OCI-LY7 (cell line): ENCODE measurements around the gene ITIH1. TPM values are rescaled to one million over a fixed set of nuclear protein-coding genes. Genes with fewer than 3 reads are reported as not detected.

Experiments
- BruUV-seq: library from RNA; stranded (reverse); fragments of 400-500 nt; replicated peaks from 2 replicates; lab custom pipeline; 2021; lab: Mats Ljungman, UMichigan
- CTCF ChIA-PET: fragments of 300-600 bp; sonication (Branson Sonifier 250); formaldehyde crosslinking; loops from one replicate; lab custom pipeline; 2022; ENCODE audit warnings: antibody characterized with exemption; ENCODE audit not compliant: unreplicated experiment; lab: Charles Lee
- POLR2A ChIA-PET: fragments of 300-600 bp; sonication (Branson Sonifier 250); formaldehyde crosslinking; loops from one replicate; lab custom pipeline; 2022; ENCODE audit warnings: antibody characterized with exemption; lab: Charles Lee
- DNase-seq: peaks from one replicate; pipeline ENCODE4 v3.0.0-alpha.2; 2015; ENCODE audit warnings: low spot score
- H2AFZ ChIP-seq: fragments of 200-600 bp; sonication (generic), shearing (Covaris generic); 2 replicates; pipeline ENCODE4 v1.6.1; 2014; ENCODE audit warnings: mild to moderate bottlenecking, antibody characterized with exemption, low read length, moderate library complexity
- H3K27ac ChIP-seq: fragments of 200-600 bp; sonication (generic); 2 replicates; pipeline ENCODE4 v1.5.1; 2014; ENCODE audit warnings: mixed run types, low read depth, mild to moderate bottlenecking, moderate library complexity, low read length, inconsistent platforms; ENCODE audit not compliant: poor library complexity, severe bottlenecking
- H3K36me3 ChIP-seq: fragments of 200-600 bp; sonication (generic); 2 replicates; pipeline ENCODE4 v1.6.1; 2014; ENCODE audit warnings: mild to moderate bottlenecking, antibody characterized with exemption, low read length, moderate library complexity, mixed read lengths; ENCODE audit not compliant: insufficient read depth
- H3K4me1 ChIP-seq: fragments of 200-600 bp; sonication (generic); 2 replicates; pipeline ENCODE4 v1.5.1; 2014; ENCODE audit warnings: mild to moderate bottlenecking, low read length; ENCODE audit not compliant: insufficient read depth, poor library complexity, severe bottlenecking
- H3K4me2 ChIP-seq: fragments of 200-600 bp; sonication (generic); 2 replicates; pipeline ENCODE4 v1.6.1; 2014; ENCODE audit warnings: mild to moderate bottlenecking, low read length
- H3K4me3 ChIP-seq: fragments of 200-600 bp; sonication (generic); 2 replicates; pipeline ENCODE4 v1.5.1; 2014; ENCODE audit warnings: mild to moderate bottlenecking, low read depth, low read length; ENCODE audit not compliant: poor library complexity, severe bottlenecking
- H3K79me2 ChIP-seq: fragments of 200-600 bp; sonication (generic); 2 replicates; pipeline ENCODE4 v1.6.1; 2016; ENCODE audit warnings: low read depth, mild to moderate bottlenecking, low read length, moderate library complexity, mixed read lengths; ENCODE audit not compliant: insufficient read depth
- H3K9me2 ChIP-seq: fragments of 200-600 bp; sonication (generic); 2 replicates; pipeline ENCODE4 v1.6.1; 2016; ENCODE audit warnings: mild to moderate bottlenecking, low read length, mixed read lengths; ENCODE audit not compliant: insufficient read depth
- H3K9me3 ChIP-seq: fragments of 200-600 bp; sonication (generic); 2 replicates; pipeline ENCODE4 v1.6.1; 2014; ENCODE audit warnings: mild to moderate bottlenecking, mixed run types, low read length, mixed read lengths
- H4K20me1 ChIP-seq: fragments of 200-600 bp; sonication (generic); 2 replicates; pipeline ENCODE4 v1.6.1; 2014; ENCODE audit warnings: mild to moderate bottlenecking, antibody characterized with exemption, low read length, moderate library complexity, mixed read lengths; ENCODE audit not compliant: insufficient read depth
- EZH2phosphoT487 ChIP-seq: fragments of 200-600 bp; sonication (generic); IDR thresholded peaks from 2 replicates; pipeline ENCODE4 v1.6.1; 2018; ENCODE audit warnings: low read depth, borderline replicate concordance, mild to moderate bottlenecking, mixed run types, antibody characterized with exemption, low read length, moderate library complexity, mixed read lengths
- intact Hi-C: fragments of 100-400 bp; cut with micrococcal nuclease; formaldehyde crosslinking; loops from one replicate; pipeline ENCODE4 v1.10.0; 2022; ENCODE audit not compliant: unreplicated experiment
- total RNA-seq, 2 experiments: library from RNA; depleted of rRNA in 1 of 2; stranded (reverse); fragments of >200 nt in 1 of 2; shearing (Covaris generic) in 1 of 2; gene quantifications; 2 replicates each; pipeline ENCODE4 v1.2.3, GENCODE V29; 2014 to 2022
- TF ChIP-seq, protein P1 (sequence below): fragments of 200-600 bp; sonication (generic); conservative IDR thresholded peaks from 2 replicates; pipeline ENCODE4 v1.5.1; 2014; ENCODE audit warnings: mild to moderate bottlenecking, antibody characterized with exemption, low read length, moderate library complexity, mixed read lengths

The ITIH1 gene
- total RNA-seq, 2 experiments from 2014 or later, result not detected

DNA sequence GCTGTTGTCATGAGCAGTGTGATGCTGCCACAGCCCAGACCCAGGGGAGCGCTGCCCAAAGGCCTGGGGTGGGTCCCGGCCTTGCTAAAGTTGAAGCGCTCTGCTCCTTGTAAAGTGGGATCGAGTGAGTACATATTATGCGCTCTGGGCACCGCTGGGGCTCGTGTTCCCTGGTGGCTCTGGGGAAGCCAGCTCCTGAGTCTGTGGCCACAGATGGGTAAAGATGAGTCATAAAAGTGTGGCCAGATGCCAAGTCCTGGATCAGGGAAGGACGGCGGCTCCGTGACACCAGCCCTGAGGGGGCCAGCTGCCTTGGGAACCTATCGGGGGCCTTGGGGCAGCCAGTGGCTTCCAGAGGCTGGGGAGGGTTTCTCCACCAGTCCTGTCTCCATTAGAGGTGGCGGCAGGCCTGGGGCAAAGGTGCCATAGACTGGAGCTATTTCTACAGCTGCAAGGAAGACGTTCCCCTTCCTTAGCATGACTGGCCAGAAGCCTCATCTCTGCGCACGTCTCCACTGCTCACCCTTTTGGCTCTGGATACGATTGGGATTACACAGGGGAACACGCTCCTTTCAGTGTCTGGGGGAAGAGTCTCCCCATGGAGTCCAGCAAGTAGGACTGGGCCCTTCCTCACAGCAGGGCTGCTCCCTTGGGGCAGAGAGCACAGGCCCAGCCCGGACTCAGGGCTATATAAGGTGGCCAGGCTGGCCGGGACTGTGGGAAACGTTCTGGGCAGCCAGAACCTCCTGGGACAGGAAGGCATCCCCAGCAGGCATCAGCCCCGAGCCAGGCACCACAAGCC, 54.3 kb downstream of the ITIH1 start:
- no peak overlapping the region for H2AFZ ChIP-seq
- intact Hi-C loops, result no loop called here
- H3K27ac ChIP-seq, result no peak overlapping the region
- H3K9me3 ChIP-seq, result no peaks in the 10 kb centered on the region
- no peak for DNase-seq
- no peaks in the 10 kb centered on the region for H4K20me1 ChIP-seq
- H3K79me2 ChIP-seq, result no peaks in the 10 kb centered on the region
- H3K36me3 ChIP-seq, result no peaks in the 10 kb centered on the region
- H3K9me2 ChIP-seq, result no peaks in the 10 kb centered on the region
- CTCF ChIA-PET, result no interaction called here
- no peak overlapping the region for H3K4me3 ChIP-seq
- BruUV-seq, result no TSS peak
- H3K4me1 ChIP-seq, result no peaks in the 10 kb centered on the region
- POLR2A ChIA-PET, result no interaction called here
- TF ChIP-seq EZH2phosphoT487, result no peak
- TF ChIP-seq, protein P1, sequence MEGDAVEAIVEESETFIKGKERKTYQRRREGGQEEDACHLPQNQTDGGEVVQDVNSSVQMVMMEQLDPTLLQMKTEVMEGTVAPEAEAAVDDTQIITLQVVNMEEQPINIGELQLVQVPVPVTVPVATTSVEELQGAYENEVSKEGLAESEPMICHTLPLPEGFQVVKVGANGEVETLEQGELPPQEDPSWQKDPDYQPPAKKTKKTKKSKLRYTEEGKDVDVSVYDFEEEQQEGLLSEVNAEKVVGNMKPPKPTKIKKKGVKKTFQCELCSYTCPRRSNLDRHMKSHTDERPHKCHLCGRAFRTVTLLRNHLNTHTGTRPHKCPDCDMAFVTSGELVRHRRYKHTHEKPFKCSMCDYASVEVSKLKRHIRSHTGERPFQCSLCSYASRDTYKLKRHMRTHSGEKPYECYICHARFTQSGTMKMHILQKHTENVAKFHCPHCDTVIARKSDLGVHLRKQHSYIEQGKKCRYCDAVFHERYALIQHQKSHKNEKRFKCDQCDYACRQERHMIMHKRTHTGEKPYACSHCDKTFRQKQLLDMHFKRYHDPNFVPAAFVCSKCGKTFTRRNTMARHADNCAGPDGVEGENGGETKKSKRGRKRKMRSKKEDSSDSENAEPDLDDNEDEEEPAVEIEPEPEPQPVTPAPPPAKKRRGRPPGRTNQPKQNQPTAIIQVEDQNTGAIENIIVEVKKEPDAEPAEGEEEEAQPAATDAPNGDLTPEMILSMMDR, result no peak
- H3K4me2 ChIP-seq, result no peak overlapping the region

DNA sequence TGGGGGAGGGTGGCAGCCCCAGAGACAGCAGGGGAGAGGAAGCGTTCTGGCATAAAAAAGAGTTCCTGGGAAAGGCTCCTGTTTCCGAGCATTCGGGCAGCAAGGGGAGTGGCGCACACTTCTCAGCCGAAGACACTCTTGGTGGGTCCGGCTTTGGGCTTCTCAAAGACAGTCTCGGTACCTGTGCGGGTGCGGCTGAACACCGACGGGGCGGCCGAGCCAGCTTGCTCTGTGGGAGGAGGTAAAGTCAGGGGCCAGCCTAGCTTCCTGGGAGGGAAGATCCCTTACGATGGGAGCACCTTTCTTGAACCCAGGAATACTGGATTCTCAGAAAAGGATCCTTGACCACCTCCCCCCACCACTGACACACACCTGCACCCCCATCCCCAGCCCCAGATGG, 55.8 kb downstream of the ITIH1 start:
- BruUV-seq, result no TSS peak
- H3K4me3 ChIP-seq, result no peak overlapping the region
- H3K36me3 ChIP-seq, result no peaks in the 10 kb centered on the region
- H3K79me2 ChIP-seq, result no peaks in the 10 kb centered on the region
- TF ChIP-seq, protein P1, result no peak
- no peak for TF ChIP-seq EZH2phosphoT487
- H3K27ac ChIP-seq, result no peak overlapping the region
- H3K9me2 ChIP-seq, result no peaks in the 10 kb centered on the region
- H4K20me1 ChIP-seq, result no peaks in the 10 kb centered on the region
- no peak overlapping the region for H3K4me2 ChIP-seq
- CTCF ChIA-PET, result no interaction called here
- POLR2A ChIA-PET, result no interaction called here
- no peaks in the 10 kb centered on the region for H3K4me1 ChIP-seq
- no peaks in the 10 kb centered on the region for H3K9me3 ChIP-seq
- H2AFZ ChIP-seq, result no peak overlapping the region
- no peak for DNase-seq
- intact Hi-C loops, result no loop called here

DNA sequence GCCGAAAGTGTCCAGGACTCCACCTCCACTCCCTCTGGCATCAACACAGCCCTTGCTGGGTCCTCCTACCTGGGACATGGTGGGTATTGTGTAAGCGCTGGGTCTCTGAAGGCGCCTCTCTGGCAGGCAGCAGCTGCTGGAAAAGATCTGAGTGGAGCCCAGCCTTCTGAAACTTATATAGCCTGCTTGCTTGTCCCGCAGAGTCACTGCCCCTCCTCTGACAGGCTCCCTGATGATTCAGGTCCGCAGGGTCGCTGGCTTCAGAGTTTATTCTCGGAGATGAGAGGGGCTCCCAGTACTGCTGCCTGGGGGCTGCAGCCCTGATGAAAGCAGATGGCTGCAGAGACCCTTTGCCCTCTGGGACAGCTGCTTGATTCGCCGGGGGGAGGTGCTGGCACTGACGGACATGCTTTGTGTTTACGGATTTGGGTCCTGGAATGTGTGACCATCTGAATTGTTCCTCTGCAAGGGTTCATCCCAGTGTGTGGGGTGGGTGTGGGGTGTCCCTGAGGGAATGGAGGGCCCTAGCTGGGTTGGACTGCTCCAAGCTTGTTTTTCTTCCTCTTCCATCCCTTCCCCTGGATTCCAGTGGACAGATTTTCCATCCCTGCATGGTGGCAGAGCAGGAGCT, 57.6 kb downstream of the ITIH1 start, which contains the start of gene MUSTN1:
Gene MUSTN1 (minus strand): TSS at position 149 of the 631 bp plus-strand sequence. CDS start 71 bp downstream, at position 78.
- no peaks in the 10 kb centered on the region for H3K9me2 ChIP-seq
- H2AFZ ChIP-seq, result no peak within 1 kb of the TSS
- H3K4me3 ChIP-seq, result no peak within 1 kb of the TSS
- H3K9me3 ChIP-seq, result no peaks in the 10 kb centered on the region
- no TSS peak for BruUV-seq
- ChIA-PET CTCF (no interaction called here), POLR2A (no interaction called here)
- H3K4me1 ChIP-seq, result no peaks in the 10 kb centered on the region
- H3K27ac ChIP-seq, result no peak within 1 kb of the TSS
- no peaks in the 10 kb centered on the region for H3K36me3 ChIP-seq
- no peak within 1 kb of the TSS for H3K4me2 ChIP-seq
- no peak for DNase-seq
- no peaks in the 10 kb centered on the region for H3K79me2 ChIP-seq
- TF ChIP-seq EZH2phosphoT487, result no peak
- TF ChIP-seq, protein P1, result no peak
- H4K20me1 ChIP-seq, result no peaks in the 10 kb centered on the region
- intact Hi-C loops, result no loop called here
